ENCODE results near the gene SAMD1. TPM values are rescaled to one million over a fixed set of nuclear protein-coding genes. Genes with fewer than 3 reads are reported as not detected.
A peak's percentile ranks its signal among the peaks of the same experiment; 100 is the strongest.

The SAMD1 gene
- total and polyA plus RNA-seq, 2 of the 13 experiments (the other 11 are each of a cell fraction or from before 2014, with no cell fraction given), result 17.5 to 45.0 TPM

DNA sequence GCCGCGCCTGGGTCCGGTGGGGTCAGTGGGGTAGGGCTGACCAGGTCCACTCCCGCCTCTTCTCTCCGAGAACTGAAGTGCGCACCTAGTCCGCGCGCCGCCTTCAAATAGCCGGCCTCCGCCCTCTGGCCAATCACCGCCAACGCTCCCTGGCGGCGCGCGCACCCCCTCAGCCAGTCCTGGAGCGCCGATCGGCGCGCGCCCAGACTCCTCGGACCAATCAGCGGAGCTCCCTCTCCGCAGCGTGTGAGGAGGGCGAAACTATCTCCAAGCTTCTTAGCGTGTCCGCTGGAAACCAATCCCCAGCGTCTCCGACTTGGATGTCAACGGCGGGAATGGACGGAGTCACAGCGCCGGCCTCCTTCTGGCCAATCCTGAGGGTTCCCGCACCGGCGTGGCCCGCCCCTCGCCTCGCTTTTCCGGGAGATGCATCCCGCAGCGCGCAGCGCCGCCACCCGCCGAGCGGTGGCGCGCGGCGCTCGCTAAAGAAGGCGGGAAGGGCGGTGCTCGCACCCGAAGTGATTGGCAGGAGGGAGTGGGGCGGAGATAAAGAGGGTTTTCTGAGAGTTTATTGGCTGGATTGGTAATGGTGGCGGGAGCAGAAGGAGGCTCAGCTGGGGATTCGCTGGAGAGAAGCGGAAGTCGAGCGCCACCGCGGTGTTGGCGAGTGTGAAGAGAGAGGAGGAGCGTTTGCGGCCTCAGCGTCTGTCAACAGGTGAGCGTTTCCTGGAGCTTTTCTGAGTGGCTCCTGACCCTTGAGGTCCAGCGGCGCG, 46.1 kb upstream of the SAMD1 start, which contains the start of gene ASF1B (continued):
- TF ChIP-seq JARID2 (CRISPR knock-in tag; IDR thresholded peaks at IDR 0.05; ENCODE audit: insufficient replicate concordance) (no peak), MXD4 (CRISPR knock-in tag; IDR thresholded peaks at IDR 0.05) (peak; percentile 68), PLRG1 (conservative IDR thresholded peaks at IDR 0.05) (no peak), ZNF788 (CRISPR knock-in tag; IDR thresholded peaks at IDR 0.05; ENCODE audit: borderline replicate concordance) (peak; percentile 16; the same call in 1 of the 2 replicates), TRIM24 (CRISPR knock-in tag; IDR thresholded peaks at IDR 0.05) (no peak), ZNF256 (CRISPR knock-in tag; conservative IDR thresholded peaks at IDR 0.05) (peak; percentile 7; the same call in 1 of the 2 replicates), STAG1 (CRISPR knock-in tag; IDR thresholded peaks at IDR 0.05) (peak; percentile 77), NPAS2 (CRISPR knock-in tag; IDR thresholded peaks at IDR 0.05; ENCODE audit: borderline replicate concordance) (no peak), ZC3H13 (CRISPR knock-in tag; IDR thresholded peaks at IDR 0.05) (peak; percentile 63; the same call in 1 of the 2 replicates), PHF21A (CRISPR knock-in tag; IDR thresholded peaks at IDR 0.05) (peak; percentile 96), ZNF878 (CRISPR knock-in tag; IDR thresholded peaks at IDR 0.05) (peak; percentile 95), THRA (CRISPR knock-in tag; IDR thresholded peaks at IDR 0.05; ENCODE audit: borderline replicate concordance) (peak; percentile 60; the same call in 1 of the 2 replicates), YEATS2 (CRISPR knock-in tag; IDR thresholded peaks at IDR 0.05; ENCODE audit: borderline replicate concordance) (peak; percentile 87), REL (CRISPR knock-in tag; conservative IDR thresholded peaks at IDR 0.05) (peak; percentile 97), NR3C1 (CRISPR knock-in tag; IDR thresholded peaks at IDR 0.05) (no peak), HOXA3 (CRISPR knock-in tag; IDR thresholded peaks at IDR 0.05) (peak; percentile 34; the same call in 1 of the 2 replicates), BRCA1 (CRISPR knock-in tag; IDR thresholded peaks at IDR 0.05) (0 out of 2 replicates have a peak, but pooled peaks have one; percentile 39), ZNF800 (CRISPR knock-in tag; IDR thresholded peaks at IDR 0.05) (peak; percentile 61; the same call in 1 of the 2 replicates), FOSL2 (CRISPR knock-in tag; IDR thresholded peaks at IDR 0.05) (peak; percentile 16; the same call in 1 of the 2 replicates), ATF3 (CRISPR knock-in tag; IDR thresholded peaks at IDR 0.05) (0 out of 2 replicates have a peak, but pooled peaks have one; percentile 14), MED13 (CRISPR knock-in tag; IDR thresholded peaks at IDR 0.05) (no peak), HNF4A (CRISPR knock-in tag; IDR thresholded peaks at IDR 0.05) (no peak)
- TF ChIP-seq, protein P1, sequence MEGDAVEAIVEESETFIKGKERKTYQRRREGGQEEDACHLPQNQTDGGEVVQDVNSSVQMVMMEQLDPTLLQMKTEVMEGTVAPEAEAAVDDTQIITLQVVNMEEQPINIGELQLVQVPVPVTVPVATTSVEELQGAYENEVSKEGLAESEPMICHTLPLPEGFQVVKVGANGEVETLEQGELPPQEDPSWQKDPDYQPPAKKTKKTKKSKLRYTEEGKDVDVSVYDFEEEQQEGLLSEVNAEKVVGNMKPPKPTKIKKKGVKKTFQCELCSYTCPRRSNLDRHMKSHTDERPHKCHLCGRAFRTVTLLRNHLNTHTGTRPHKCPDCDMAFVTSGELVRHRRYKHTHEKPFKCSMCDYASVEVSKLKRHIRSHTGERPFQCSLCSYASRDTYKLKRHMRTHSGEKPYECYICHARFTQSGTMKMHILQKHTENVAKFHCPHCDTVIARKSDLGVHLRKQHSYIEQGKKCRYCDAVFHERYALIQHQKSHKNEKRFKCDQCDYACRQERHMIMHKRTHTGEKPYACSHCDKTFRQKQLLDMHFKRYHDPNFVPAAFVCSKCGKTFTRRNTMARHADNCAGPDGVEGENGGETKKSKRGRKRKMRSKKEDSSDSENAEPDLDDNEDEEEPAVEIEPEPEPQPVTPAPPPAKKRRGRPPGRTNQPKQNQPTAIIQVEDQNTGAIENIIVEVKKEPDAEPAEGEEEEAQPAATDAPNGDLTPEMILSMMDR (CRISPR knock-in tag; IDR thresholded peaks at IDR 0.05), result peak; percentile 93
- TF ChIP-seq, protein P2, sequence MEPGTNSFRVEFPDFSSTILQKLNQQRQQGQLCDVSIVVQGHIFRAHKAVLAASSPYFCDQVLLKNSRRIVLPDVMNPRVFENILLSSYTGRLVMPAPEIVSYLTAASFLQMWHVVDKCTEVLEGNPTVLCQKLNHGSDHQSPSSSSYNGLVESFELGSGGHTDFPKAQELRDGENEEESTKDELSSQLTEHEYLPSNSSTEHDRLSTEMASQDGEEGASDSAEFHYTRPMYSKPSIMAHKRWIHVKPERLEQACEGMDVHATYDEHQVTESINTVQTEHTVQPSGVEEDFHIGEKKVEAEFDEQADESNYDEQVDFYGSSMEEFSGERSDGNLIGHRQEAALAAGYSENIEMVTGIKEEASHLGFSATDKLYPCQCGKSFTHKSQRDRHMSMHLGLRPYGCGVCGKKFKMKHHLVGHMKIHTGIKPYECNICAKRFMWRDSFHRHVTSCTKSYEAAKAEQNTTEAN (CRISPR knock-in tag; conservative IDR thresholded peaks at IDR 0.05), result peak; percentile 75
